ENCODE data around the gene CYFIP1. TPM values are rescaled to one million over a fixed set of nuclear protein-coding genes. Genes with fewer than 3 reads are reported as not detected.
"Not testable (repeated sequence)": the region's sequence is repeated elsewhere in the genome, so short reads cannot be mapped to it uniquely, and the experiment has no call there.

Gene CYFIP1
- total RNA-seq, 1 donor from 2014 or later: 104 TPM

- TF ChIP-seq CTCF (conservative IDR thresholded peaks at IDR 0.05; ENCODE audit: low read depth, low read length): no peak
- no peak for DNase-seq (ENCODE audit: low read depth)
- no peak overlapping the region for H3K4me3 ChIP-seq (ENCODE audit: low read depth, low read length)
Observed at GRCh38 chr15:23002920-23003319, 22.8 kb upstream of the CYFIP1 start.

- TF ChIP-seq CTCF (conservative IDR thresholded peaks at IDR 0.05; ENCODE audit: low read depth, low read length): no peak
- no peak for DNase-seq (ENCODE audit: low read depth)
- H3K4me3 ChIP-seq (ENCODE audit: low read depth, low read length): no peak overlapping the region
Observed at GRCh38 chr15:22995795-22996194, 15.6 kb upstream of the CYFIP1 start.

- no peak for DNase-seq (ENCODE audit: low read depth)
- no peak for TF ChIP-seq CTCF (conservative IDR thresholded peaks at IDR 0.05; ENCODE audit: low read depth, low read length)
Observed at GRCh38 chr15:22992024-22992326, 11.8 kb upstream of the CYFIP1 start.

GRCh38 chr15:22989576-22990477 is 9.7 kb upstream of the CYFIP1 start:
- H3K4me3 ChIP-seq (ENCODE audit: low read depth, low read length): no peak overlapping the region
- no peak for TF ChIP-seq CTCF (conservative IDR thresholded peaks at IDR 0.05; ENCODE audit: low read depth, low read length)
- no peak for DNase-seq (ENCODE audit: low read depth)

More at GRCh38 chr15:22992024-22992326, 11.8 kb upstream of the CYFIP1 start:
- H3K4me3 ChIP-seq (ENCODE audit: low read depth, low read length): no peak overlapping the region

GRCh38 chr15:22988811-22989210 is 8.6 kb upstream of the CYFIP1 start:
- no peak for TF ChIP-seq CTCF (conservative IDR thresholded peaks at IDR 0.05; ENCODE audit: low read depth, low read length)

GRCh38 chr15:22981931-22982330 is 1.8 kb upstream of the CYFIP1 start:
- not testable (repeated sequence) for H3K4me3 ChIP-seq (ENCODE audit: low read depth, low read length); DNase-seq (ENCODE audit: low read depth)

More at GRCh38 chr15:22988811-22989210, 8.6 kb upstream of the CYFIP1 start:
- no peak overlapping the region for H3K4me3 ChIP-seq (ENCODE audit: low read depth, low read length)
- no peak for DNase-seq (ENCODE audit: low read depth)

GRCh38 chr15:22981051-22981840 is 1.1 kb upstream of the CYFIP1 start:
- peak overlapping the region; percentile 97 for H3K4me3 ChIP-seq (ENCODE audit: low read depth, low read length)
- DNase-seq (ENCODE audit: low read depth): no peak
- TF ChIP-seq CTCF (conservative IDR thresholded peaks at IDR 0.05; ENCODE audit: low read depth, low read length): no peak

Measured in epithelial cell of proximal tubule (primary cell).